Nephron progenitor cell (in vitro differentiated cells): ENCODE measurements around the gene TAF4B.
"Not testable (repeated sequence)": the region's sequence is repeated elsewhere in the genome, so short reads cannot be mapped to it uniquely, and the experiment has no call there.

ENCODE experiments used
- DNase-seq: peaks from one replicate; pipeline ENCODE4 v3.0.0; 2021
- H3K27ac Mint-ChIP-seq: 2 replicates; pipeline ENCODE4 v1.8.0; 2021; ENCODE audit warnings: mild to moderate bottlenecking, moderate library complexity, mixed read lengths
- H3K27me3 Mint-ChIP-seq: 2 replicates; pipeline ENCODE4 v1.8.0; 2021; ENCODE audit warnings: mild to moderate bottlenecking, low read depth, mixed read lengths; ENCODE audit not compliant: poor library complexity
- H3K36me3 Mint-ChIP-seq: 2 replicates; pipeline ENCODE4 v1.8.0; 2021; ENCODE audit warnings: low read depth, mixed read lengths
- H3K4me1 Mint-ChIP-seq: 2 replicates; pipeline ENCODE4 v1.8.0; 2021; ENCODE audit warnings: mixed read lengths
- H3K4me3 Mint-ChIP-seq: 2 replicates; pipeline ENCODE4 v1.8.0; 2021; ENCODE audit warnings: mild to moderate bottlenecking, moderate library complexity, mixed read lengths
- H3K9me3 Mint-ChIP-seq: 2 replicates; pipeline ENCODE4 v1.8.0; 2021; ENCODE audit warnings: mild to moderate bottlenecking, moderate library complexity, mixed read lengths
- CTCF ChIP-seq: fragments of 200-600 bp; sonication (generic); IDR thresholded peaks from 2 replicates; pipeline ENCODE4 v1.5.0; 2021; ENCODE audit warnings: antibody characterized with exemption

TAF4B gene

GRCh38 chr18:26290385-26290784 is 64.1 kb downstream of the TAF4B start:
- DNase-seq: no peak
- Mint-ChIP-seq H3K27ac (no peak overlapping the region), H3K36me3 (peaks cover 24% of the 10 kb centered on the region)

GRCh38 chr18:26293982-26294381 is 67.7 kb downstream of the TAF4B start:
- H3K4me1 Mint-ChIP-seq: no peaks in the 10 kb centered on the region
- no peak overlapping the region for H3K27ac Mint-ChIP-seq
- DNase-seq: no peak
- H3K36me3 Mint-ChIP-seq: peaks cover 28% of the 10 kb centered on the region
- peaks cover 13% of the 10 kb centered on the region for H3K9me3 Mint-ChIP-seq
- no peak for TF ChIP-seq CTCF
- no peak overlapping the region for H3K4me3 Mint-ChIP-seq
- no peaks in the 10 kb centered on the region for H3K27me3 Mint-ChIP-seq

More at GRCh38 chr18:26290385-26290784, 64.1 kb downstream of the TAF4B start:
- TF ChIP-seq CTCF: no peak
- Mint-ChIP-seq H3K4me1 (no peaks in the 10 kb centered on the region), H3K9me3 (no peaks in the 10 kb centered on the region), H3K27me3 (no peaks in the 10 kb centered on the region), H3K4me3 (no peak overlapping the region)

- Mint-ChIP-seq H3K4me3 (no peak overlapping the region), H3K9me3 (peaks cover 13% of the 10 kb centered on the region), H3K27me3 (no peaks in the 10 kb centered on the region)
These were observed 71.9 kb downstream of the TAF4B start for GRCh38 chr18:26298107-26298506.

GRCh38 chr18:26301681-26302080 is 75.4 kb downstream of the TAF4B start:
- Mint-ChIP-seq H3K27ac (no peak overlapping the region), H3K4me3 (no peak overlapping the region), H3K9me3 (peaks cover 12% of the 10 kb centered on the region), H3K36me3 (peaks cover 18% of the 10 kb centered on the region), H3K27me3 (no peaks in the 10 kb centered on the region), H3K4me1 (no peaks in the 10 kb centered on the region)
- no peak for TF ChIP-seq CTCF
- no peak for DNase-seq

More at GRCh38 chr18:26298107-26298506, 71.9 kb downstream of the TAF4B start:
- DNase-seq: no peak
- Mint-ChIP-seq H3K4me1 (no peaks in the 10 kb centered on the region), H3K36me3 (peaks cover 24% of the 10 kb centered on the region), H3K27ac (no peak overlapping the region)
- no peak for TF ChIP-seq CTCF

GRCh38 chr18:26303222-26303621 is 77.0 kb downstream of the TAF4B start:
- not testable (repeated sequence) for DNase-seq, H3K4me3 Mint-ChIP-seq, H3K27ac Mint-ChIP-seq, H3K36me3 Mint-ChIP-seq, H3K4me1 Mint-ChIP-seq, H3K27me3 Mint-ChIP-seq, H3K9me3 Mint-ChIP-seq

- no peak for DNase-seq
- no peak overlapping the region for H3K27ac Mint-ChIP-seq
- H3K9me3 Mint-ChIP-seq: no peaks in the 10 kb centered on the region
- no peak overlapping the region for H3K4me3 Mint-ChIP-seq
- peaks cover 5% of the 10 kb centered on the region for H3K36me3 Mint-ChIP-seq
- H3K27me3 Mint-ChIP-seq: no peaks in the 10 kb centered on the region
- H3K4me1 Mint-ChIP-seq: no peaks in the 10 kb centered on the region
- TF ChIP-seq CTCF: no peak
These were observed 78.3 kb downstream of the TAF4B start for GRCh38 chr18:26304511-26304910.
